ENCODE data around the gene TBPL2.
A peak's percentile ranks its signal among the peaks of the same experiment; 100 is the strongest.

Gene TBPL2

DNA sequence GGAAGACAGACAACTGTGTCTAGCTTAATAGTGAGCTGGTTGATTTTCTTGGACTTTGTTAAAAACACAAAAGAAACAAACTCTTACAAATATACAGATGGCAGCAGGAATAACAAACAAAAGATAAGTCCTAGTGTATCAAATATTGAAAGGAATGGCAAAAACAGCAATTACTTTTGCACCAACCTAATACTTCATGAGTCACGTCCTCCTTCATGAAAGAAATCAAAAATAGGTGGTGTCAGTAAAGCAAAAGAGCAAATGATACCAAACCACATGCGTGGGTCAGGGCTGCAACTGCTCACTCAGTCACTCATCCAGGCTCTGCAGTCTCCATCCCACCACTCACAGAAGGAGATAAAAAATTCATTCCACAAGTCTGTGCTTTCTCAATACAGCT, 40.6 kb downstream of the TBPL2 start:
- DNase-seq (ENCODE audit: low read depth) = no peak

DNA sequence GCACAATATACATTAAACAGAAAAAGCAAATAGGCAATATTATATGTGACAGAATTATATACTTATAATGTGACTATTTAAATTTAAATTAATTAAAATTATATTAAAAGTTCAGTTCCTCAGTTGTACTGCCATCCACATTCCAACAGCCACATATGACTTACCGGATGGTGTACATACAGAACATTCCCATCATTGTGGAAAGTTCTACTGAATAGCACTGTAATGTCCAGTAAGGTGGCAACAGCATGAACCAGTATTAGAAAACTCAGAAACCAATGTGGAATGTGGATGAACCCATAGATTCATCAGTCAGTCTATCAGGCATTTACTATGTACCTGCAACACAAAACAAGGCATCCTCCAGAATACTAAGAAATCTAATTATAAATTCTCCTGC, 41.2 kb downstream of the TBPL2 start:
- no peak for DNase-seq (ENCODE audit: low read depth)
- TF ChIP-seq, protein P1, sequence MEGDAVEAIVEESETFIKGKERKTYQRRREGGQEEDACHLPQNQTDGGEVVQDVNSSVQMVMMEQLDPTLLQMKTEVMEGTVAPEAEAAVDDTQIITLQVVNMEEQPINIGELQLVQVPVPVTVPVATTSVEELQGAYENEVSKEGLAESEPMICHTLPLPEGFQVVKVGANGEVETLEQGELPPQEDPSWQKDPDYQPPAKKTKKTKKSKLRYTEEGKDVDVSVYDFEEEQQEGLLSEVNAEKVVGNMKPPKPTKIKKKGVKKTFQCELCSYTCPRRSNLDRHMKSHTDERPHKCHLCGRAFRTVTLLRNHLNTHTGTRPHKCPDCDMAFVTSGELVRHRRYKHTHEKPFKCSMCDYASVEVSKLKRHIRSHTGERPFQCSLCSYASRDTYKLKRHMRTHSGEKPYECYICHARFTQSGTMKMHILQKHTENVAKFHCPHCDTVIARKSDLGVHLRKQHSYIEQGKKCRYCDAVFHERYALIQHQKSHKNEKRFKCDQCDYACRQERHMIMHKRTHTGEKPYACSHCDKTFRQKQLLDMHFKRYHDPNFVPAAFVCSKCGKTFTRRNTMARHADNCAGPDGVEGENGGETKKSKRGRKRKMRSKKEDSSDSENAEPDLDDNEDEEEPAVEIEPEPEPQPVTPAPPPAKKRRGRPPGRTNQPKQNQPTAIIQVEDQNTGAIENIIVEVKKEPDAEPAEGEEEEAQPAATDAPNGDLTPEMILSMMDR (IDR thresholded peaks at IDR 0.05; ENCODE audit: low read depth, low read length, missing control alignments) = no peak
- no peak overlapping the region for H3K4me3 ChIP-seq (ENCODE audit: low read depth, low read length)
- in situ Hi-C loops (cut with HindIII; ENCODE audit: low sequenced_read_pairs) = no loop called here

More for the DNA sequence above, 40.6 kb downstream of the TBPL2 start:
- H3K4me3 ChIP-seq (ENCODE audit: low read depth, low read length) = no peak overlapping the region
- in situ Hi-C loops (cut with HindIII; ENCODE audit: low sequenced_read_pairs) = no loop called here
- TF ChIP-seq, protein P1 (IDR thresholded peaks at IDR 0.05; ENCODE audit: low read depth, low read length, missing control alignments) = no peak

DNA sequence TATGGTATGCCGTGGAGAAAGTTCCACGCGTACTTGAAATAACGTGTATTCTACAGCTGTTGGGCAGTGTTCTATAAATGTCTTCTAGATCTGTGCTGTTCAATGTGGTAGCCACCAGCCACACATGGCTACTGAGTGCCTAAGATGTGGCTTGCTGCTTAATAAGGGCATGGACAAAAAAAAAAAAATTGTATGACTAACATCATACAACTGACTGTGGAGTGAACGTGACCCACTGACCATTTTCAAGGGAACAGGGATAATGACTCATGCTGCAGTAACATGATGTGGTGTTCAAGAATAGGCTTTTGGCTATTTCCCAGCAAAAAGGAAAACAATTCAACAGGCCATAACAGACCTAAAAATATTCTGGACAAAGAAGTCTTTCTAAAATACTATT, 41.7 kb downstream of the TBPL2 start:
- DNase-seq (ENCODE audit: low read depth) = peak; percentile 94
- no peak overlapping the region for H3K4me3 ChIP-seq (ENCODE audit: low read depth, low read length)
- TF ChIP-seq, protein P1 (IDR thresholded peaks at IDR 0.05; ENCODE audit: low read depth, low read length, missing control alignments) = no peak
- in situ Hi-C loops (cut with HindIII; ENCODE audit: low sequenced_read_pairs) = no loop called here

DNA sequence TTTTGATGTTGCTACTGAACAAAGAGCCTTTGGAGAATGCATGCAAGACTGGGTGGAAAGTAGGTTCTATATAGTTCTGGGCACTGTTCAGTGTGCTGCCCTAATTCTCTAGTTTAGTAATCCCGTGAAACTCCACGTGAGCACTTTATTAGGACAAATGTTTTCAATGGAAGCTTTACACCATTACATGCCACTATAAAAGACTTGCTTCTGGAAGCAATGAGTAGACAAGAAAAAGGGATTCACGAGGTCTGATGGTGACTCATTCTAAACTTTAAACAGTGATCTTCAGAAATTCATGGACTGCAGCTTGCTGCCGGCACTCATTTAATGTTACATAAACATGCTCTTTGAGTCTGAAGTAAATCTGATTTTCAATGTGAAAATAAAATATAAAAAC, 51.1 kb downstream of the TBPL2 start:
- no peak overlapping the region for H3K4me3 ChIP-seq (ENCODE audit: low read depth, low read length)
- peak; percentile 23 for DNase-seq (ENCODE audit: low read depth)
- in situ Hi-C loops (cut with HindIII; ENCODE audit: low sequenced_read_pairs) = no loop called here
- TF ChIP-seq, protein P1 (IDR thresholded peaks at IDR 0.05; ENCODE audit: low read depth, low read length, missing control alignments) = no peak

DNA sequence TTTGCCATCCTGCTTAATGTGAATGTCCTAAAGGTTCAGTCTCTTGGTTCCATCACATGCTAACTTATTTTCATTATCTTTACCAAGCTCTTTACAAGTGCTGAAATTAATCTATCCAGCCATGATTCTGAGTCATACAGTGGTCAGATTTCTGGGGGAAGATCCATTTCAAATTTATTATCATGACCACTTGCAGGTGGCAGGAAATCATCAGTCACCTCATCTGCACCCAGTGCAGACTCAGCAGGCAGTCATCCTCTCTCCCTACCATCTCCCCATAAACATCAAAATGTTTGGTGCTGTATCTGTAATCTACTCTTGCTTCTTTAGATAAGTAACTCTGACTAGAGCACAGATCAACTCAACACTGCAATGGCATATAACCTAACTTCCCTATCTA, 52.3 kb downstream of the TBPL2 start:
- peak; percentile 6 for DNase-seq (ENCODE audit: low read depth)
- no peak overlapping the region for H3K4me3 ChIP-seq (ENCODE audit: low read depth, low read length)
- TF ChIP-seq, protein P1 (IDR thresholded peaks at IDR 0.05; ENCODE audit: low read depth, low read length, missing control alignments) = no peak
- in situ Hi-C loops (cut with HindIII; ENCODE audit: low sequenced_read_pairs) = no loop called here

DNA sequence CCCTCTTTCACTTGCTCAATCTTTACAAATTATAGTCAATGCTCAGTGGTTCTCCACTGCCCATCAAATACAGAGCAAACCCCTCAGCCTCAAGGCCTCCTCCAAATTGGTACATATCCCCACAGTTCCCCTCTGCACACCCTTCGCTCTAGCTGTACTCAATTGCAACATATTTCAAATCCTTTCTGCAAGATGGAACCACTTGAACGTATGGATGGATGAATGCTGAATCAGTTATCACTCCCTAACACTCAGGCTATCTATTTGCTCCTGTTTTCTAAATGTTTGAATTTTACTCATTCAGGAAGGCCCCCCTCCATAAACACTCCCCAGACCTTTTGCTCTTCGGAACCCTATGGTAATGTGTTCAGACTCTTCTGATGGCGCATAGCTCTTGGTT, 53.3 kb downstream of the TBPL2 start:
- TF ChIP-seq, protein P1 (IDR thresholded peaks at IDR 0.05; ENCODE audit: low read depth, low read length, missing control alignments) = no peak
- no peak for DNase-seq (ENCODE audit: low read depth)
- no peak overlapping the region for H3K4me3 ChIP-seq (ENCODE audit: low read depth, low read length)
- in situ Hi-C loops (cut with HindIII; ENCODE audit: low sequenced_read_pairs) = no loop called here

Measured in astrocyte of the cerebellum (primary cell).